H1 (cell line): Measurements from ENCODE around the gene CDRT4. TPM values are rescaled to one million over a fixed set of nuclear protein-coding genes. Genes with fewer than 3 reads are reported as not detected.
A peak's percentile ranks its signal among the peaks of the same experiment; 100 is the strongest.

Experiments
- CTCF ChIA-PET: fragments of 300-600 bp; sonication (Branson Sonifier 250); formaldehyde crosslinking; loops from one replicate; lab custom pipeline; 2021; ENCODE audit not compliant: partially characterized antibody; lab: Charles Lee
- POLR2A ChIA-PET: fragments of 300-600 bp; sonication (Branson Sonifier 250); formaldehyde crosslinking; loops from one replicate; lab custom pipeline; 2021; ENCODE audit warnings: inconsistent platforms; ENCODE audit not compliant: partially characterized antibody; lab: Charles Lee
- DNase-seq, 2 experiments: peaks; one replicate each; pipeline versions ENCODE4 v3.0.0 to v3.0.0-alpha.2; 2010 to 2022; ENCODE audit warnings: low spot score in 2 of 2, low read depth in 1 of 2, mixed read lengths in 1 of 2
- FAIRE-seq: peaks from 2 replicates; lab custom pipeline; 2011; peaks lifted over from hg19 to GRCh38; lab: Jason Lieb, UNC
- H2AFZ ChIP-seq: 2 replicates; pipeline ENCODE4 v1.8.1; 2012; ENCODE audit warnings: low read length, inconsistent platforms
- H2AK5ac ChIP-seq: 2 replicates; pipeline ENCODE4 v1.6.1; 2013; ENCODE audit warnings: low read depth, low read length
- H2BK120ac ChIP-seq: replicated peaks from 2 replicates; pipeline ENCODE3; 2013; ENCODE audit warnings: low read depth, low read length, inconsistent platforms
- H2BK12ac ChIP-seq: 2 replicates; pipeline ENCODE4 v1.6.1; 2013; ENCODE audit warnings: low read depth, low read length
- H2BK15ac ChIP-seq: 2 replicates; pipeline ENCODE4 v1.6.1; 2013; ENCODE audit warnings: low read length
- H2BK20ac ChIP-seq: 2 replicates; pipeline ENCODE4 v1.6.1; 2013; ENCODE audit warnings: low read length
- H2BK5ac ChIP-seq: 2 replicates; pipeline ENCODE4 v1.6.1; 2013; ENCODE audit warnings: low read depth, low read length
- H3K14ac ChIP-seq: 2 replicates; pipeline ENCODE4 v1.6.1; 2013; ENCODE audit warnings: inconsistent platforms; ENCODE audit not compliant: insufficient read length
- H3K18ac ChIP-seq: 2 replicates; pipeline ENCODE4 v1.6.1; 2013; ENCODE audit warnings: low read length; ENCODE audit errors: extremely low read depth
- H3K23ac ChIP-seq: 2 replicates; pipeline ENCODE4 v1.6.1; 2013; ENCODE audit warnings: inconsistent platforms; ENCODE audit not compliant: insufficient read length
- H3K23me2 ChIP-seq: 2 replicates; pipeline ENCODE4 v1.6.1; 2013; ENCODE audit warnings: low read depth, low read length
- H3K27ac ChIP-seq: 2 replicates; pipeline ENCODE4 v1.6.1; 2011; ENCODE audit warnings: low read depth, low read length, inconsistent platforms
- H3K27me3 ChIP-seq, 4 experiments: replicated peaks in 1 of 4; 1 replicate in 1 of 4; 2 replicates in 3 of 4; pipeline versions ENCODE4 v1.6.1 to v1.8.1; 2011 to 2013; ENCODE audit warnings: low read length in 3 of 4, mild to moderate bottlenecking in 3 of 4, inconsistent platforms in 2 of 4, mixed read lengths in 2 of 4, moderate library complexity in 1 of 4; ENCODE audit not compliant: control insufficient read depth in 3 of 4, insufficient read depth in 3 of 4; ENCODE audit errors: extremely low read depth in 1 of 4
- H3K36me3 ChIP-seq, 4 experiments: 2 replicates each; pipeline versions ENCODE4 v1.6.1 to v1.8.1; 2011 to 2013; ENCODE audit warnings: mild to moderate bottlenecking in 4 of 4, low read length in 3 of 4, moderate library complexity in 2 of 4, control low read depth in 1 of 4, inconsistent platforms in 1 of 4; ENCODE audit not compliant: insufficient read depth in 4 of 4, control insufficient read depth in 2 of 4
- H3K4ac ChIP-seq: replicated peaks from 2 replicates; pipeline ENCODE3; 2013; ENCODE audit warnings: low read length, low read depth, mixed read lengths, inconsistent platforms; ENCODE audit not compliant: insufficient read length
- H3K4me1 ChIP-seq, 4 experiments: replicated peaks in 1 of 4; 1 replicate in 1 of 4; 2 replicates in 3 of 4; pipeline versions ENCODE4 v1.6.1 to v1.8.1; 2011 to 2013; ENCODE audit warnings: low read length in 3 of 4, inconsistent platforms in 2 of 4, mixed read lengths in 1 of 4; ENCODE audit not compliant: insufficient read depth in 4 of 4, control insufficient read depth in 3 of 4
- H3K4me2 ChIP-seq, 2 experiments: 2 replicates each; pipeline versions ENCODE4 v1.6.1 to v1.8.1; 2011 to 2013; ENCODE audit warnings: low read depth in 2 of 2, low read length in 2 of 2, control low read depth in 1 of 2, inconsistent platforms in 1 of 2, mild to moderate bottlenecking in 1 of 2; ENCODE audit not compliant: insufficient read depth in 1 of 2
- H3K4me3 ChIP-seq, 4 experiments: fragments of 200-600, 300-600 bp in 1 of 4; sonication (generic), shearing (Covaris generic), sonication (Bioruptor Twin) in 1 of 4; 2 replicates each; pipeline versions ENCODE4 v1.5.1 to v1.8.1; 2011 to 2016; ENCODE audit warnings: low read length in 4 of 4, low read depth in 3 of 4, control low read depth in 2 of 4, inconsistent platforms in 2 of 4, mild to moderate bottlenecking in 2 of 4, mixed read lengths in 1 of 4, moderate library complexity in 1 of 4; ENCODE audit not compliant: insufficient read depth in 2 of 4; ENCODE audit errors: extremely low read depth in 1 of 4
- H3K56ac ChIP-seq: replicated peaks from 2 replicates; pipeline ENCODE3; 2013; ENCODE audit warnings: low read depth, mild to moderate bottlenecking, mixed read lengths, low read length, inconsistent platforms; ENCODE audit not compliant: insufficient read length
- H3K79me1 ChIP-seq: 2 replicates; pipeline ENCODE4 v1.6.1; 2013; ENCODE audit warnings: low read depth, low read length, control low read depth
- H3K79me2 ChIP-seq, 2 experiments: 2 replicates each; pipeline versions ENCODE4 v1.6.1 to v1.8.1; 2012 to 2013; ENCODE audit warnings: low read length in 2 of 2, mild to moderate bottlenecking in 2 of 2, inconsistent platforms in 1 of 2; ENCODE audit not compliant: insufficient read depth in 2 of 2, control insufficient read depth in 1 of 2
- H3K9ac ChIP-seq, 4 experiments: replicated peaks in 1 of 4; 1 replicate in 1 of 4; 2 replicates in 3 of 4; pipeline versions ENCODE4 v1.6.1 to v1.8.1; 2011 to 2013; ENCODE audit warnings: low read depth in 3 of 4, low read length in 3 of 4, control low read depth in 2 of 4, mild to moderate bottlenecking in 2 of 4, moderate library complexity in 2 of 4, inconsistent platforms in 1 of 4; ENCODE audit errors: extremely low read depth in 1 of 4
- H3K9me3 ChIP-seq, 2 experiments: 2 replicates each; pipeline versions ENCODE4 v1.6.1 to v1.8.1; 2012 to 2013; ENCODE audit warnings: mild to moderate bottlenecking in 2 of 2, moderate library complexity in 2 of 2, control low read depth in 1 of 2, inconsistent platforms in 1 of 2, low read depth in 1 of 2, low read length in 1 of 2, mixed read lengths in 1 of 2; ENCODE audit not compliant: insufficient read depth in 2 of 2
- H4K20me1 ChIP-seq, 2 experiments: replicated peaks in 1 of 2; 2 replicates each; pipeline versions ENCODE3 to v1.8.1; 2011 to 2013; ENCODE audit warnings: inconsistent platforms in 2 of 2, low read length in 2 of 2, mild to moderate bottlenecking in 1 of 2; ENCODE audit not compliant: insufficient read depth in 2 of 2, control insufficient read depth in 1 of 2
- H4K5ac ChIP-seq: 2 replicates; pipeline ENCODE4 v1.6.1; 2013; ENCODE audit warnings: low read length, low read depth, mixed read lengths, inconsistent platforms; ENCODE audit not compliant: insufficient read length
- H4K8ac ChIP-seq: 2 replicates; pipeline ENCODE4 v1.8.0; 2013; ENCODE audit warnings: mild to moderate bottlenecking, moderate library complexity, low read length, inconsistent platforms; ENCODE audit not compliant: insufficient read depth; ENCODE audit errors: extremely low read depth
- H4K91ac ChIP-seq: replicated peaks from 2 replicates; pipeline ENCODE3; 2013; ENCODE audit warnings: low read length, mixed read lengths, inconsistent platforms; ENCODE audit not compliant: insufficient read length
- SIRT6 ChIP-seq: IDR thresholded peaks from one replicate; pipeline ENCODE4 v1.7.1; 2012; ENCODE audit warnings: low read length, inconsistent platforms
- SRF ChIP-seq: IDR thresholded peaks from 2 replicates; pipeline ENCODE4 v1.6.1; 2011; ENCODE audit warnings: mild to moderate bottlenecking, low read depth, low read length, moderate library complexity
- WGBS, 2 experiments: shearing (Covaris generic) in 1 of 2; methylation state at CpG; one replicate each; pipeline versions ENCODE4 v1.1.6 to v1.1.7; 2013 to 2015; ENCODE audit warnings: low lambda C conversion rate in 2 of 2, mixed read lengths in 2 of 2, inconsistent platforms in 1 of 2, low coverage in 1 of 2, missing lambda C conversion rate in 1 of 2; ENCODE audit not compliant: insufficient replicate concordance in 2 of 2, insufficient coverage in 1 of 2, insufficient read length in 1 of 2; ENCODE audit errors: extremely low coverage in 1 of 2, missing lambda C conversion rate in 1 of 2; 5-methylcytosine and 5-hydroxymethylcytosine counted together
- polyA plus RNA-seq, 7 experiments: library from polyadenylated mRNA; depleted of rRNA in 3 of 7; stranded (reverse) in 5 of 7; unstranded in 2 of 7; fragments of >200 nt in 5 of 7; fragments of 200-250 nt in 2 of 7; gene quantifications; 1 replicate in 5 of 7; 2 replicates in 1 of 7; 4 replicates in 1 of 7; pipeline versions ENCODE4 v1.2.1 to v1.2.3, GENCODE V29; 2011 to 2013; ENCODE audit warnings: missing spikeins in 2 of 7, mixed read lengths in 2 of 7
- total RNA-seq: library from RNA; stranded (reverse); fragmentation: NEBNext Ultra II Directional; extraction: Animal tissue kit (Norgen Biotek cat#: 25700); gene quantifications from 2 replicates; pipeline ENCODE4 v1.2.1, GENCODE V29; 2021

The CDRT4 gene
- total and polyA plus RNA-seq, 2 of the 8 experiments (the other 6 are each of a cell fraction or from before 2014, with no cell fraction given), result 2.6 to 5.6 TPM

GRCh38 chr17:15492791-15493692 is 25.6 kb upstream of the CDRT4 start:
- Histone ChIP-seq H4K5ac (no peak overlapping the region), H3K23ac (no peak overlapping the region), H3K23me2 (no peaks in the 10 kb centered on the region), H3K4ac (no peak overlapping the region), H2BK5ac (peak overlapping the region; percentile 40; the same call in 1 of the 2 replicates), H2AK5ac (0 out of 2 replicates have a peak overlapping the region, but pooled peaks have one; percentile 1), H3K4me3 (no peak overlapping the region), H3K9ac (no peak overlapping the region; a peak in 1 of 7 replicates), H3K18ac (no peak overlapping the region), H4K20me1 (no peaks in the 10 kb centered on the region), H3K36me3 (peaks cover 0 to 3% (median 2%) of the 10 kb centered on the region in 4 experiments; a peak in 1 of 8 replicates), H3K79me2 (no peaks in the 10 kb centered on the region), H2BK20ac (peak overlapping the region; percentile 11; the same call in 1 of the 2 replicates), H2BK15ac (0 out of 2 replicates have a peak overlapping the region, but pooled peaks have one; percentile 40), H4K8ac (no peak overlapping the region), H3K4me1 (peaks cover 4 to 13% (median 6%) of the 10 kb centered on the region in 4 experiments), H2BK120ac (no peak overlapping the region), H3K27ac (peak overlapping the region; percentile 7; the same call in 1 of the 2 replicates), H3K14ac (no peak overlapping the region), H2BK12ac (peak overlapping the region; percentile 35; the same call in 1 of the 2 replicates), H4K91ac (peak overlapping the region; percentile 8), H3K56ac (no peak overlapping the region), H3K4me2 (no peak overlapping the region; a peak in 1 of 4 replicates), H3K79me1 (no peaks in the 10 kb centered on the region), H2AFZ (no peak overlapping the region), H3K9me3 (no peaks in the 10 kb centered on the region; a peak in 1 of 4 replicates), H3K27me3 (no peaks in the 10 kb centered on the region)
- no peak for FAIRE-seq
- TF ChIP-seq SIRT6, result no peak
- peak; percentile 82 for TF ChIP-seq SRF
- CTCF ChIA-PET, result interaction anchor here (1.0 to 3.7 kb wide), 2 partner anchors 10 to 235 kb away, joined by 3 to 15 read pairs; no protein-coding TSS in a partner anchor
- POLR2A ChIA-PET, result interaction anchor here (0.7 to 1.0 kb wide), 3 partner anchors 8 to 929 kb away, joined by 3 to 4 read pairs (median 4); no protein-coding TSS in a partner anchor
- DNase-seq, result peak in 1 of 2 experiments; percentile 50
- 89% methylated on average over 8 of the region's 8 CpGs; no CpG with 5 or more reads in 1 of the 2 experiments for WGBS, 2 experiments
